Measurements from ENCODE around the gene COL16A1.

COL16A1 gene

GRCh38 chr1:31687601-31688000 lies 16.2 kb downstream of the COL16A1 start:
- H3K36me3 ChIP-seq (ENCODE audit: control insufficient read depth, insufficient read depth, low read length): no peaks in the 10 kb centered on the region
- WGBS, 2 experiments: 88% methylated on average over 8 of the region's 8 CpGs
- H3K27me3 ChIP-seq (ENCODE audit: control insufficient read depth, insufficient read depth, low read length, poor library complexity, severe bottlenecking): no peaks in the 10 kb centered on the region
- no peak overlapping the region for H3K4me3 ChIP-seq (ENCODE audit: insufficient read depth, low read depth, low read length)
- no peaks in the 10 kb centered on the region for H3K9me3 ChIP-seq (ENCODE audit: control insufficient read depth, low read length)
- H3K4me1 ChIP-seq (ENCODE audit: control insufficient read depth, insufficient read depth, low read length): peaks cover 15% of the 10 kb centered on the region
- no peak overlapping the region for H3K27ac ChIP-seq (ENCODE audit: insufficient read depth, low read depth, low read length, poor library complexity, severe bottlenecking)

- H3K4me1 ChIP-seq (ENCODE audit: control insufficient read depth, insufficient read depth, low read length): peaks cover 22% of the 10 kb centered on the region
- WGBS, 2 experiments: 89 to 90% methylated on average over 8 of the region's 8 CpGs
- no peak overlapping the region for H3K27ac ChIP-seq (ENCODE audit: insufficient read depth, low read depth, low read length, poor library complexity, severe bottlenecking)
- no peaks in the 10 kb centered on the region for H3K36me3 ChIP-seq (ENCODE audit: control insufficient read depth, insufficient read depth, low read length)
- H3K27me3 ChIP-seq (ENCODE audit: control insufficient read depth, insufficient read depth, low read length, poor library complexity, severe bottlenecking): no peaks in the 10 kb centered on the region
- H3K4me3 ChIP-seq (ENCODE audit: insufficient read depth, low read depth, low read length): no peak overlapping the region
- H3K9me3 ChIP-seq (ENCODE audit: control insufficient read depth, low read length): no peaks in the 10 kb centered on the region
Observed at GRCh38 chr1:31685795-31686194, 18.0 kb downstream of the COL16A1 start.

GRCh38 chr1:31683997-31684396 lies 19.8 kb downstream of the COL16A1 start:
- Histone ChIP-seq H3K36me3 (ENCODE audit: control insufficient read depth, insufficient read depth, low read length) (no peaks in the 10 kb centered on the region), H3K27me3 (ENCODE audit: control insufficient read depth, insufficient read depth, low read length, poor library complexity, severe bottlenecking) (no peaks in the 10 kb centered on the region), H3K4me3 (ENCODE audit: insufficient read depth, low read depth, low read length) (no peak overlapping the region)

GRCh38 chr1:31681415-31681814 lies 22.4 kb downstream of the COL16A1 start:
- no peaks in the 10 kb centered on the region for H3K27me3 ChIP-seq (ENCODE audit: control insufficient read depth, insufficient read depth, low read length, poor library complexity, severe bottlenecking)
- no peaks in the 10 kb centered on the region for H3K36me3 ChIP-seq (ENCODE audit: control insufficient read depth, insufficient read depth, low read length)
- no peak overlapping the region for H3K4me3 ChIP-seq (ENCODE audit: insufficient read depth, low read depth, low read length)
- peaks cover 7% of the 10 kb centered on the region for H3K4me1 ChIP-seq (ENCODE audit: control insufficient read depth, insufficient read depth, low read length)
- 84 to 85% methylated on average over 9 of the region's 9 CpGs for WGBS, 2 experiments
- H3K9me3 ChIP-seq (ENCODE audit: control insufficient read depth, low read length): no peaks in the 10 kb centered on the region
- H3K27ac ChIP-seq (ENCODE audit: insufficient read depth, low read depth, low read length, poor library complexity, severe bottlenecking): no peak overlapping the region

More at GRCh38 chr1:31683997-31684396, 19.8 kb downstream of the COL16A1 start:
- 79 to 81% methylated on average over 11 of the region's 11 CpGs for WGBS, 2 experiments
- Histone ChIP-seq H3K27ac (ENCODE audit: insufficient read depth, low read depth, low read length, poor library complexity, severe bottlenecking) (no peak overlapping the region), H3K9me3 (ENCODE audit: control insufficient read depth, low read length) (no peaks in the 10 kb centered on the region), H3K4me1 (ENCODE audit: control insufficient read depth, insufficient read depth, low read length) (peaks cover 9% of the 10 kb centered on the region)

- Histone ChIP-seq H3K36me3 (ENCODE audit: control insufficient read depth, insufficient read depth, low read length) (no peaks in the 10 kb centered on the region), H3K27me3 (ENCODE audit: control insufficient read depth, insufficient read depth, low read length, poor library complexity, severe bottlenecking) (no peaks in the 10 kb centered on the region), H3K9me3 (ENCODE audit: control insufficient read depth, low read length) (no peaks in the 10 kb centered on the region), H3K27ac (ENCODE audit: insufficient read depth, low read depth, low read length, poor library complexity, severe bottlenecking) (no peak overlapping the region), H3K4me1 (ENCODE audit: control insufficient read depth, insufficient read depth, low read length) (peaks cover 7% of the 10 kb centered on the region), H3K4me3 (ENCODE audit: insufficient read depth, low read depth, low read length) (no peak overlapping the region)
- 91 to 92% methylated on average over 23 of the region's 23 CpGs for WGBS, 2 experiments
Observed at GRCh38 chr1:31679676-31680230, 24.1 kb downstream of the COL16A1 start.

- H3K4me1 ChIP-seq (ENCODE audit: control insufficient read depth, insufficient read depth, low read length): peaks cover 7% of the 10 kb centered on the region
- no peak overlapping the region for H3K27ac ChIP-seq (ENCODE audit: insufficient read depth, low read depth, low read length, poor library complexity, severe bottlenecking)
- H3K36me3 ChIP-seq (ENCODE audit: control insufficient read depth, insufficient read depth, low read length): no peaks in the 10 kb centered on the region
- 47 to 49% methylated on average over 2 of the region's 2 CpGs for WGBS, 2 experiments
- no peaks in the 10 kb centered on the region for H3K9me3 ChIP-seq (ENCODE audit: control insufficient read depth, low read length)
- no peak overlapping the region for H3K4me3 ChIP-seq (ENCODE audit: insufficient read depth, low read depth, low read length)
- no peaks in the 10 kb centered on the region for H3K27me3 ChIP-seq (ENCODE audit: control insufficient read depth, insufficient read depth, low read length, poor library complexity, severe bottlenecking)
Observed at GRCh38 chr1:31679091-31679490, 24.7 kb downstream of the COL16A1 start.

- H3K4me3 ChIP-seq (ENCODE audit: insufficient read depth, low read depth, low read length): no peak overlapping the region
- no peak overlapping the region for H3K27ac ChIP-seq (ENCODE audit: insufficient read depth, low read depth, low read length, poor library complexity, severe bottlenecking)
- WGBS, 2 experiments: 91 to 92% methylated on average over 4 of the region's 4 CpGs
Observed at GRCh38 chr1:31678681-31679080, 25.1 kb downstream of the COL16A1 start.

GRCh38 chr1:31677949-31678348 lies 25.9 kb downstream of the COL16A1 start:
- Histone ChIP-seq H3K4me1 (ENCODE audit: control insufficient read depth, insufficient read depth, low read length) (peaks cover 7% of the 10 kb centered on the region), H3K27ac (ENCODE audit: insufficient read depth, low read depth, low read length, poor library complexity, severe bottlenecking) (no peak overlapping the region), H3K36me3 (ENCODE audit: control insufficient read depth, insufficient read depth, low read length) (no peaks in the 10 kb centered on the region), H3K9me3 (ENCODE audit: control insufficient read depth, low read length) (no peaks in the 10 kb centered on the region), H3K27me3 (ENCODE audit: control insufficient read depth, insufficient read depth, low read length, poor library complexity, severe bottlenecking) (no peaks in the 10 kb centered on the region), H3K4me3 (ENCODE audit: insufficient read depth, low read depth, low read length) (no peak overlapping the region)
- WGBS, 2 experiments: 85 to 91% methylated on average over 6 of the region's 6 CpGs

More at GRCh38 chr1:31678681-31679080, 25.1 kb downstream of the COL16A1 start:
- Histone ChIP-seq H3K4me1 (ENCODE audit: control insufficient read depth, insufficient read depth, low read length) (peaks cover 7% of the 10 kb centered on the region), H3K27me3 (ENCODE audit: control insufficient read depth, insufficient read depth, low read length, poor library complexity, severe bottlenecking) (no peaks in the 10 kb centered on the region), H3K36me3 (ENCODE audit: control insufficient read depth, insufficient read depth, low read length) (no peaks in the 10 kb centered on the region), H3K9me3 (ENCODE audit: control insufficient read depth, low read length) (no peaks in the 10 kb centered on the region)

- H3K36me3 ChIP-seq (ENCODE audit: control insufficient read depth, insufficient read depth, low read length): no peaks in the 10 kb centered on the region
- H3K27me3 ChIP-seq (ENCODE audit: control insufficient read depth, insufficient read depth, low read length, poor library complexity, severe bottlenecking): no peaks in the 10 kb centered on the region
- H3K4me3 ChIP-seq (ENCODE audit: insufficient read depth, low read depth, low read length): no peak overlapping the region
- H3K9me3 ChIP-seq (ENCODE audit: control insufficient read depth, low read length): no peaks in the 10 kb centered on the region
- H3K27ac ChIP-seq (ENCODE audit: insufficient read depth, low read depth, low read length, poor library complexity, severe bottlenecking): no peak overlapping the region
- peaks cover 7% of the 10 kb centered on the region for H3K4me1 ChIP-seq (ENCODE audit: control insufficient read depth, insufficient read depth, low read length)
- 65 to 67% methylated on average over 3 of the region's 3 CpGs for WGBS, 2 experiments
Observed at GRCh38 chr1:31677401-31677800, 26.4 kb downstream of the COL16A1 start.

GRCh38 chr1:31675756-31676155 lies 28.1 kb downstream of the COL16A1 start:
- Histone ChIP-seq H3K4me3 (ENCODE audit: insufficient read depth, low read depth, low read length) (no peak overlapping the region), H3K4me1 (ENCODE audit: control insufficient read depth, insufficient read depth, low read length) (no peaks in the 10 kb centered on the region), H3K27me3 (ENCODE audit: control insufficient read depth, insufficient read depth, low read length, poor library complexity, severe bottlenecking) (no peaks in the 10 kb centered on the region), H3K36me3 (ENCODE audit: control insufficient read depth, insufficient read depth, low read length) (no peaks in the 10 kb centered on the region), H3K27ac (ENCODE audit: insufficient read depth, low read depth, low read length, poor library complexity, severe bottlenecking) (no peak overlapping the region), H3K9me3 (ENCODE audit: control insufficient read depth, low read length) (no peaks in the 10 kb centered on the region)
- WGBS, 2 experiments: 94 to 95% methylated on average over 14 of the region's 14 CpGs

GRCh38 chr1:31675161-31675560 lies 28.7 kb downstream of the COL16A1 start:
- H3K4me3 ChIP-seq (ENCODE audit: insufficient read depth, low read depth, low read length): no peak overlapping the region
- H3K9me3 ChIP-seq (ENCODE audit: control insufficient read depth, low read length): no peaks in the 10 kb centered on the region
- no peaks in the 10 kb centered on the region for H3K4me1 ChIP-seq (ENCODE audit: control insufficient read depth, insufficient read depth, low read length)
- no peak overlapping the region for H3K27ac ChIP-seq (ENCODE audit: insufficient read depth, low read depth, low read length, poor library complexity, severe bottlenecking)
- 78 to 80% methylated on average over 7 of the region's 7 CpGs for WGBS, 2 experiments
- H3K27me3 ChIP-seq (ENCODE audit: control insufficient read depth, insufficient read depth, low read length, poor library complexity, severe bottlenecking): no peaks in the 10 kb centered on the region
- no peaks in the 10 kb centered on the region for H3K36me3 ChIP-seq (ENCODE audit: control insufficient read depth, insufficient read depth, low read length)

Data from ectodermal cell (in vitro differentiated cells).